Thyroid gland (tissue), 4 donors: ENCODE data around the gene SASH3.

Experiments
- CTCF ChIP-seq, 6 experiments: fragments of 200-600 bp in 3 of 6; fragments of 450-650 bp in 3 of 6; sonication (generic) in 3 of 6; IDR thresholded peaks; one replicate each; pipeline ENCODE4 v1.5.1; 2016 to 2019; ENCODE audit warnings: antibody characterized with exemption in 6 of 6, mild to moderate bottlenecking in 2 of 6, inconsistent platforms in 1 of 6, moderate library complexity in 1 of 6
- POLR2A ChIP-seq, 2 donors: fragments of 450-650 bp; IDR thresholded peaks; one replicate each; pipeline ENCODE4 v1.6.1; 2017; ENCODE audit warnings: antibody characterized with exemption in 2 of 2, mild to moderate bottlenecking in 2 of 2, moderate library complexity in 1 of 2

GRCh38 chrX:129772796-129773431, 6.8 kb upstream of the SASH3 start:
- TF ChIP-seq CTCF (IDR thresholded peaks at IDR 0.05) (no peak), POLR2A (IDR thresholded peaks at IDR 0.05) (no peak)
